Suprapubic skin (tissue), 4 donors: ENCODE results near the gene NDUFS8.

Experiments
- CTCF ChIP-seq, 2 donors: fragments of 200-600 bp in 1 of 2; fragments of 450-650 bp in 1 of 2; sonication (generic) in 1 of 2; IDR thresholded peaks; one replicate each; pipeline ENCODE4 v1.5.1; 2016 to 2019; ENCODE audit warnings: antibody characterized with exemption in 2 of 2, mild to moderate bottlenecking in 1 of 2, moderate library complexity in 1 of 2
- EP300 ChIP-seq: sonication (generic); formaldehyde crosslinking; IDR thresholded peaks from one replicate; pipeline ENCODE4 v1.6.1; 2017; ENCODE audit warnings: antibody characterized with exemption
- POLR2A ChIP-seq, 2 donors: fragments of 450-650 bp; IDR thresholded peaks; one replicate each; pipeline ENCODE4 v1.6.1; 2017; ENCODE audit warnings: antibody characterized with exemption in 2 of 2, mild to moderate bottlenecking in 2 of 2, moderate library complexity in 2 of 2
- POLR2AphosphoS5 ChIP-seq, 3 donors: sonication (generic); formaldehyde crosslinking; IDR thresholded peaks; one replicate each; pipeline ENCODE4 v1.6.1; 2017; ENCODE audit warnings: antibody characterized with exemption in 3 of 3

- no peak for TF ChIP-seq POLR2A (IDR thresholded peaks at IDR 0.05)
- TF ChIP-seq CTCF (IDR thresholded peaks at IDR 0.05) = no peak
- no peak for TF ChIP-seq EP300
- TF ChIP-seq POLR2AphosphoS5 (IDR thresholded peaks at IDR 0.05) = no peak
Measured at GRCh38 chr11:68044145-68044813, 13.8 kb downstream of the NDUFS8 start.
